ENCODE data around the gene TAF12.

The TAF12 gene

DNA sequence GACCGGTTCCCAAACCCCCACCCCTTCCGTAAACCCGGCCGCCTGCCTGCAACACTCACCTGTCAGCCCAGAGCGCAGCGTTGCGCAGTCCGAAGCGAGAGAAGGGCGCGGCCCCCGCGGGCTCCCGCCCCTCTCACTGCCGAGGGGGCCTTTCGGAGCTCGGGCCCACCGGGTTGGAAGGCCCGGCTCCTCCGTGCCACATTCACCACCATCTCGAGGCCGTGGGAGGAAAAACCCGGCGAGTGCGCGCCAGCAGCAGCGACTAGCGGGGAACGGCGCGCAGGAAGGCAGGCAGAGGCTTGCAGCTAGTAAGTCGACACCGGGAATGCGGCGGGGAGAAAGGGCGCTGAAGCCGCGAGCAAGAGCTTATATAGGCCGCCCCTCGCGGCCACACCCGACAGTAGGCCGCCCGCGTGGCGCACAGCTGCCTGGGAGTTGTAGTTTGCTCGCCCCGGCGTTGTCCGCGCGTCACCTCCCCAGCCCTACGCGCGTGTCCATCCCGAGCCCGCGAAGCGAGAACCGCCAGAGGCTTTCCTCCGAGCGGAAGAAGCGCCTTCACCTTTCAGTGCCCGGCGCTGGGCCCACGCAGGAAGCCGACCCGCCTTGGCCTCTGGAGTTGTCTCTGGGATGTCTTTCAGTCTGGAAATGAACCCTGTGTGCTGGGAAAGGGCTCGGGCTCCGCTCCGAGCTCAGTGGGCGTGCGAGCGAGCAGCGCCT lies 61.2 kb downstream of the TAF12 start:
- DNase-seq = peak; percentile 94

DNA sequence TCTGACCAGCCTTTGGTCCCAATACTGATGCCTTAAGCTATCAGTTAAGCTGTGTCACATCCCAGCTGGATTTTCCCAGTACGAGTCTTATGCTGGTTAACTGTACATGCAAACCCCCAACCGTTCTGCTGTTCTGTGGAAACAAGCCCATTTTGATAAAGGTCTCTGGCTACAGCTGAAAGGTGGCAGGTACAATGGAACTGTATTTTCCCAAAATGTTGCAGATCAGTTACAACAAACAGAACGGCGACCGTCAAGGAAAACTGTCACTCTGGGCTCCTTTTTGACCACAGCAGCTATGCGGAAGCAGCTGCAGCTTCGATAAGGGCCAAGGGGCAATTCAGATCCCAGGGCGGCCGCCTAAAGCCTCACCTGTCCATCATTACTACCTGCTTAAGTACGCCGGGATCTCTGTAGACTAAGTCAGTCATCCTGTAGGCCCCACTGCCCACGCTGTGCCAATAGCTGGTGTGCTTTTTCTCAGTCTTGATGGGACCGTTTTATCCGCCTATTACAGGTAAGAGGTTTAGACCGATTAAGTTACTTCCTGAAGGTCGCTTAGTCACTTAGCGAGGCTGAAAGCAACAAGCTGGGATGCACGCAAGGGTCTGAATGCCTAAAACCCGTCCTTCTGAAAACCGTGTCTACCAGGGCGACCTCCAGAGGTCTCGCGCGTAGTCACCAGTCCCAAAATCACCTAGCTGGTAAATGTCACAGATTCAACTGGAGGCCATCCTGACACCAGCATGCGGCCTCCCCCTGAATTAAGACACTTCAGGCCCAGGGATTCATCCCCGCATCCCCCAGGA lies 61.9 kb downstream of the TAF12 start:
- peak; percentile 52 for DNase-seq

DNA sequence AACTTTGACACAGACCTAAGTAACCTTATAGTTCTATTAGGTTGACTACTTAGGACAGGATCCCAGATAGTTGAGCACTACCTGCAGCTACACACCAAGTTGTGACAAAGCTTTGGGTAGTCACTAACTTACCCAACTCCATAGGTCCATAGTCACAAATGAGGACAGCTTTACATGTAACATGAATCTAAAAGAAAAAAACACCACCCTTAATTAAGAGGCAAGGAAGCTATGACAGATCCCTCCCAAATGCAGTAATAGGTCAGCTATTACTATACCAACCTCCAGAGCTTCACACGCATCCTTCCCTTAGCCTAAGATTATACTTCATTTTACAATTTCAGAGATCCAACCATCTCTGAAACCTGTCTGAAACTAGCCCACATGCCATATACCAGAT lies 63.5 kb downstream of the TAF12 start:
- DNase-seq = no peak

DNA sequence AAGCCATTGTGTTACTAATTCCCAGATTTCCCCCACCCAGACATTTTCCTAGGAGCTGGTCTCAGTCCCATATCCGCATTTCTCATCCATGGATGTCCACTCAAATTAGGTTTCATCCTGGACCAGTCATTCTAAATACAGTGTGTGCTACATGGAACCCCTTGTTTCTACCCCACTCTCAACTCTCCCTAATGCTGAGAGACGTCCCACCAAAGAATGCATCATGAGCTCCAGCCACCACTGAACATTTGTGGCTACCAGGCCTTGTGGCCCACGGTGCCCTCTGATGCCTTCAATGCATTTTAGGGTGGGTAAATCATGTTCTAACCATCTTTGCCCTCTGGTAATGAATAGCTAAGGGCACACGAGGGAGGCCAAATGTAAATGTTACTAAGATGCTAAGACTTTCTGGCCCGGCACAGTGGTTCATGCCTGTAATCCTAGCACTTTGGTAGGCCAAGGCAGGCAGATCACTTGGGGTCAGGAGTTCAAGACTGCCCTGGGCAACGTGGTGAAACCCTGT lies 64.1 kb downstream of the TAF12 start:
- DNase-seq = no peak

DNA sequence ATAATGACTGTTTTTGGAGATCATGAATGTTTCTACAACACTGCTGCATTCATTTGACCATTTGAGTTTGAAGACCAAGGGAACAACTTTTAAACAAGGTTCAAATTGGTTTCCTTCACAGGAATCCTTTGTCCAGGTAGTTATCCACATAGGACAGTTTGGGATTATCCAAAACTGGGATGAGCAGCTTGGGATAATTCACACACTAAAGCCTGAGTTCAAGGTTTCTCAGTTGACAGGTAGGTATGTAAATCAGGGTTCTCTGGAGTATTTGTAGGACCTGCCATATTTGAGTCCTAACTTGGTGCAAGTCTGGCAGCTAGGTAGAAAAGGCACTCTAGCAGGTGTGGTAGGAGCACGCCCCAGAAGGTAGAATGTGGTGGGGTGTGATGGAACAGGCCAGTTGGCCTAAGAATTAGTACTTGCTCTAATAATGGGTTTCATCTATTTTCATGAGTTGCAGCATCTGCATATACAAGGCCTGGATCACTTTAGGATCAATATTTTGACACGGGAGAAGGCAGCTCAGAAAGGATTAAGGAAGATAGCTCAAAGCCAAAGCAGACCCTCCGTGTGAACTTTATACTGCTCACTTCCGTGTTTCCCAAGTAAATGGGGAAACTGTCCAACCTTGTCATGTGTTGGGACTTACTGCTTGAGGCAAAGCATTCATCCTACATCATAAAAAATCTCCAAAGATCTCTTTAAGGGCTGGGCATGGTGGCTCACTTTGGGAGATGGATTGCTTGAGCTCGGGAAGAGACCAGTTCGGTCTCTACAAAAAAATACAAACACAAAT lies 64.9 kb downstream of the TAF12 start:
- DNase-seq = no peak

DNA sequence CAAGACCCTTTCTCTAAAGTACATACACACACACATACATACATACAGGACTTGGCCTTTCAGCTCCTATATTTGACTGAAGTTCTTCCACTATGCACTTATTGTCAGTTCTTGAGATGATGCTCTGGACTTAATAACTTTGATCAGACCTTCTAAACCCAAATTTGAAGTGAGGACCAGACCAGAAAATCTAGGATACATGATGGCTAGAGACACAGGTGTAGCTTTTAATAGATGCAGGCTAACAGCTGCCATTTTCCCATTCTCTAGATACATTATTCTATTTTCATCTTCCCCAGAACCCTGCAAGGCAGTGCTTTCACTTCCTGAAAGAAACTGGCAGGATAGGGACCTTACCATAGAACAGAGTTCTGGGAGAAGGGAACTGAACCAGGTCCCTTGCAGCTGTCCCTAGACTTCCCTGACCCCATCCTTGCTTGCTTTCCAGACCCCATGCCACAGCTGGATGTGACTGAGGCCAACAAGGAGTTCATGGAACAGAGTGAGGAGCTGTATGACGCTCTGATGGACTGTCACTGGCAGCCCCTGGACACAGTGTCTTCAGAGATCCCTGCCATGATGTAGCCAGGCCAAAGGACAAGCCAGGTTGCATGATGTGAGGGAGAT lies 65.7 kb downstream of the TAF12 start:
- no peak for DNase-seq

DNA sequence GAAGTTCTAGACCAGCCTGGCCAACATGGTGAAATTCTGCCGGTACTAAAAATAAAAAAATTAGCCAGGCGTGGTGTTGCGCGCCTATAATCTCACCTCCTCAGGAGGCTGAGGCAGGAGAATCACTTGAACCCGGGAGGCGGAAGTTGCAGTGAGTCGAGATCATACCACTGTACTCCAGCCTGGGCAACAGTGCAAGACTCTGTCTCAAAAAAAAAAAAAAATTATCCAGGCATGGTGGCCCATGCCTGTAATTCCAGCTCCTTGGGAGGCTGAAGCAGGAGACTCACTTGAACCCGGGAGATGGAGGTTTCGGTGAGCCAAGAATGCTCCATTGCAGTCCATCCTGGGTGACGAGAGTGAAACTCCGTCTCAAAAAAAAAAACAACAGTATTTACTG lies 69.3 kb downstream of the TAF12 start:
- no peak for DNase-seq

DNA sequence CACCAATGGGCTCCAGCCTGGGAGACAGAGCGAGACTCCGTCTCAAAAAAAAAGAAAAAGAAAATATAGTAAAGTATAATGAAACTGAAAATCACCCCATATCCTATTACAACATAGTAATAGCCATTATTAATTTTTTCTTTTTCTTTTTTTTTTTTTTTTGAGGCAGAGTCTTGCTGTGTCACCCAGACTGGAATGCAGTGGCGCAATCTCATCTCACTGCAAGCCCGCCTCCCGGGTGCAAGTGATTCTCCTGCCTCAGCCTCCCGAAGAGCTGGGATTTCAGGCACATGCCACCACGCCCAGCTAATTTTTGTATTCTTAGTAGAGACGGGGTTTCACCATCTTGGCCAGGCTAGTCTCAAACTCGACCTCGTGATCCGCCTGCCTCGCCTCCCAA lies 70.0 kb downstream of the TAF12 start:
- DNase-seq = peak; percentile 58

DNA sequence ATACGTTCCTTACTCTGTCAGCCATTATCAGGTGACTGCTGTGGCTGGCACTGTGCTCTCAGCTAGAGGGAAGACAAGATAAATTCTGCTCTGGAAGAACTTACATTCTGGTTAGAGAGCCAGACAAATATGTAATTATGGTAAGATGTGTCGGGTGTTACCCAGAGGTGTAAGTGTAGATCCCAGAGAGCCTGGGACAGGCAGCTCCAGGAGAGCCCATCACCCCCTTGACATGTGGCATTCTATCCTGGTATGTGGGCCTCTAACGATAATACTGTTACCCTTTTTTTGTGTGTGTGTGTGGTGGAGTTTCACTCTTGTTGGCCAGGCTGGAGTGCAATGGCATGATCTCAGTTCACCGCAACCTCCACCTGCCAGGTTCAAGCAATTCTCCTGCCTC lies 71.0 kb downstream of the TAF12 start:
- no peak for DNase-seq

DNA sequence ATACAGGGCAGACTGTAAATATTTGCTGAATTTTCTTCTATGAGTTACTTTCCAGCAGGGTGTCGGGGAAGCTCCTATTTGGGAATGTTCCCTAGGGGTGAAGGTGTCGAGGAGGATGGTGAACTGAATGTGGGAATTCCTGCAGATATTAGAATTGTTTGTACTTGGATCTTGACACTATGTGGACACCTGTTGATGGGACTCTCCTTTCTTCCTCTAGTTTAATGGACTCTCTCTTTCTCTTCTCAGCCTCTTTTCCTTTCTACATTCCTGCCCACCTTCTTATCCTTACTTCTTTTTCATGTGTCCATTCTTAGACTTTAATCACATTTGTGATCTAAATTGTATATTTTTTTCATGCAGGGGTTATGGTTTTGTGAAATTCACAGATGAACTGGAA lies 75.9 kb downstream of the TAF12 start:
- DNase-seq = no peak

DNA sequence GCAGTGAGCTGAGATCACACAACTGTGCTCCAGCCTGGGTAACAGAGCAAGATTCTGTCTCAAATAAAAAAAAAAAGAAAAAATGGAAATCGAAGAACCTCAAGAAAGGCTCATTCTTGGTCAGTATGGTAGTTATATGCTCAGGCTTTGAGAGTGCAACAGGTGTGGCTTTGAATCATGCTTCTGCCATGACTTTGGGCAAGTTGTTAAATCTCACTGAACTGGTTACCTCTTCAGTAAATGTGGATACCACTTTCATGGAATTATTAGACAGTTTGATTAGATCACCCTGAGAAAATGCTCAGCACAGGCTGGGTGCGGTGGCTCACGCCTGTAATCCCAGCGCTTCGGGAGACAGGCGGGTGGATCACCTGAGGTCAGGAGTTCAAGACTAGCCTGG lies 77.1 kb downstream of the TAF12 start:
- DNase-seq = no peak

DNA sequence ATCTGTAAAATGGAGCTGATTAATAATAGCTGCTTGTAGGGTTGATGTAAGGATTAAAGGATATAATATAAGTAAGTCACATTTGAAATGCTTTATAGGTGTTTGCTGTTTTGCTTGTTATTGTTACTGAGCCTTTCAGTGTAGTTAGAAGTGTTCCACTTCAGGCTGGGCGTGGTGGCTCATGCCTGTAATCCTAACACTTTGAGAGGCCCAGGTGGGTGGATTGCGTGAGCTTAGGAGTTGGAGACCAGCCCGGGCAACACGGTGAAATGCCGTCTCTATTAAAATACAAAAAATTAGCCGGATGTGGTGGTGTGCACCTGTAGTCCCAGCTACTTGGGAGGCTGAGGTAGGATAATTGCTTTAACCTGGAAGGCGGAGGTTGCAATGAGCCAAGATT lies 77.8 kb downstream of the TAF12 start:
- no peak for DNase-seq

DNA sequence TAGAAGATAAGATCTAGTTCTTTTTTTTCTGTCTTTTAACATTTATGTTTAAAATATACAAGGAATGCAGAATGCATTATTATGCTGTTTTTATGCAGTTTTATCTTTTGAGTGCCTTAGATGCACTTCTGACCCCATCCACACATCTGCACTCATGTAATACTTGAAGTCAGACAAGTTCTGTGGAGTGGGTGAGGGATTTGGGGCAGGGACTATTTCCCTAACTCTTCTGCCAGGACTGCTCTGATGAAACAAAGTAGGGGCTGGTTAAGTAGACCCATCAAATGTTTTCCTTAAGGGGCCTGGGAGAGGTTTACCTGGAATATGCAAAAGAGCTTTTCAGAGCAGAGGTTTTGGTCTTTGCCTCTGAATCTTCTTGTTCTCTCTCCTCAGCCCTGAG lies 78.6 kb downstream of the TAF12 start:
- no peak for DNase-seq

DNA sequence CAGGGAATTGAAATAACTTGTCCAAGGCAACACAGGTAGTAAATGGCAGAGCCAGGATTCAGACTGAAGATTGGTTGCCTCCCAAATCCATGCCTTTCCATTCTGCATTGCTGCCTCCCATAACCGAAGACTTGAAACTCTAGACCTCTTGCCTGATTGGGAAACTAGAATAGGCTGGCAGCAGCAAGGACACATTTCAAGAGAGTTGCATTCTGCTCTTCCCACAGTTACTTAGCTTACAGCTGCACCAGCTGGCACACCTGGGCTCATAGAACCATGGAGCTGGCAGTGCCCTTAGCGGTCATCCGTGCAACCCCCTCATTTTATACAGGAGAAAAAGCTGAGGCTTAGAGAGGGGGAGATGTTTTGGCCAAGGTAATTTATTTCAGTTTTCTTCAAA lies 82.0 kb downstream of the TAF12 start:
- DNase-seq = no peak
